IMR-90 (cell line): ENCODE results near the gene CELSR1. TPM values are rescaled to one million over a fixed set of nuclear protein-coding genes. Genes with fewer than 3 reads are reported as not detected.

Experiments
- ATAC-seq: fragments of 200-7000 bp; cut with Tn5 transposase; 2 replicates; pipeline ENCODE4 v1.9.1; 2020; ENCODE audit warnings: low read depth, mild to moderate bottlenecking, moderate library complexity
- BruUV-seq: library from RNA; stranded (reverse); fragments of 400-500 nt; replicated peaks from 2 replicates; lab custom pipeline; 2021; lab: Mats Ljungman, UMichigan
- CTCF ChIA-PET: fragments of 300-600 bp; formaldehyde crosslinking; extraction: SDS; loops from one replicate; lab custom pipeline; 2021; ENCODE audit warnings: antibody characterized with exemption; lab: Yijun Ruan, JAX
- POLR2A ChIA-PET: fragments of 300-600 bp; sonication (Branson Sonifier 250); formaldehyde crosslinking; loops from one replicate; lab custom pipeline; 2022; ENCODE audit warnings: antibody characterized with exemption; ENCODE audit not compliant: unreplicated experiment; lab: Charles Lee
- DNase-seq: peaks from one replicate; pipeline ENCODE4 v3.0.0; 2013
- H2AFZ ChIP-seq: replicated peaks from 2 replicates; pipeline ENCODE3; 2013; ENCODE audit warnings: low read length, mild to moderate bottlenecking; ENCODE audit not compliant: poor library complexity
- H2AK5ac ChIP-seq: 2 replicates; pipeline ENCODE4 v1.6.1; 2013; ENCODE audit warnings: low read depth, low read length, inconsistent platforms
- H2AK9ac ChIP-seq: replicated peaks from 2 replicates; pipeline ENCODE3; 2013; ENCODE audit warnings: mild to moderate bottlenecking, low read depth, low read length, moderate library complexity; ENCODE audit not compliant: poor library complexity
- H2BK120ac ChIP-seq: 2 replicates; pipeline ENCODE4 v1.6.1; 2013; ENCODE audit warnings: low read depth, low read length, inconsistent platforms
- H2BK15ac ChIP-seq: 3 replicates; pipeline ENCODE4 v1.6.1; 2013; ENCODE audit warnings: low read depth, low read length, inconsistent platforms
- H2BK20ac ChIP-seq: 2 replicates; pipeline ENCODE4 v1.6.1; 2013; ENCODE audit warnings: low read depth, mild to moderate bottlenecking, inconsistent platforms, low read length, moderate library complexity
- H2BK5ac ChIP-seq: 2 replicates; pipeline ENCODE4 v1.6.1; 2013; ENCODE audit warnings: mild to moderate bottlenecking, low read depth, low read length, inconsistent platforms; ENCODE audit not compliant: poor library complexity, severe bottlenecking
- H3K14ac ChIP-seq: replicated peaks from 2 replicates; pipeline ENCODE4 v1.6.1; 2013; ENCODE audit warnings: low read depth, low read length, inconsistent platforms
- H3K18ac ChIP-seq: 2 replicates; pipeline ENCODE4 v1.6.1; 2013; ENCODE audit warnings: low read depth, low read length, control low read depth
- H3K23ac ChIP-seq: 2 replicates; pipeline ENCODE4 v1.6.1; 2013; ENCODE audit warnings: low read depth, low read length, inconsistent platforms
- H3K27ac ChIP-seq: 2 replicates; pipeline ENCODE4 v1.5.1; 2013; ENCODE audit warnings: mild to moderate bottlenecking, control low read depth, low read length; ENCODE audit not compliant: insufficient read depth
- H3K27me3 ChIP-seq: 2 replicates; pipeline ENCODE4 v1.6.1; 2013; ENCODE audit warnings: low read length; ENCODE audit not compliant: control insufficient read depth, insufficient read depth
- H3K36me3 ChIP-seq: 2 replicates; pipeline ENCODE4 v1.6.1; 2013; ENCODE audit warnings: low read length, mixed read lengths; ENCODE audit not compliant: control insufficient read depth, insufficient read depth
- H3K4ac ChIP-seq: 2 replicates; pipeline ENCODE4 v1.6.1; 2013; ENCODE audit warnings: low read depth, low read length, inconsistent platforms
- H3K4me1 ChIP-seq: 2 replicates; pipeline ENCODE4 v1.6.1; 2013; ENCODE audit warnings: low read length, mixed read lengths; ENCODE audit not compliant: control insufficient read depth, insufficient read depth
- H3K4me2 ChIP-seq: 2 replicates; pipeline ENCODE4 v1.6.1; 2013; ENCODE audit warnings: low read depth, mild to moderate bottlenecking, control low read depth, low read length, moderate library complexity
- H3K4me3 ChIP-seq: 2 replicates; pipeline ENCODE4 v1.5.1; 2013; ENCODE audit warnings: low read depth, mild to moderate bottlenecking, control low read depth, low read length, moderate library complexity; ENCODE audit not compliant: insufficient read depth
- H3K56ac ChIP-seq: 2 replicates; pipeline ENCODE4 v1.6.1; 2013; ENCODE audit warnings: low read length, inconsistent platforms; ENCODE audit not compliant: insufficient read depth; ENCODE audit errors: extremely low read depth
- H3K79me1 ChIP-seq, 2 experiments: 2 replicates each; pipeline ENCODE4 v1.6.1; 2013; ENCODE audit warnings: low read length in 2 of 2, inconsistent platforms in 1 of 2, low read depth in 1 of 2
- H3K9ac ChIP-seq: 2 replicates; pipeline ENCODE4 v1.6.1; 2013; ENCODE audit warnings: low read depth, low read length, control low read depth
- H3K9me1 ChIP-seq: 2 replicates; pipeline ENCODE4 v1.6.1; 2013; ENCODE audit warnings: low read length, inconsistent platforms; ENCODE audit not compliant: insufficient read depth
- H3K9me3 ChIP-seq: 2 replicates; pipeline ENCODE4 v1.6.1; 2013; ENCODE audit warnings: low read length; ENCODE audit not compliant: control insufficient read depth, insufficient read depth
- H4K20me1 ChIP-seq: 2 replicates; pipeline ENCODE4 v1.6.1; 2013; ENCODE audit warnings: low read length, inconsistent platforms; ENCODE audit not compliant: insufficient read depth
- H4K5ac ChIP-seq: 2 replicates; pipeline ENCODE4 v1.6.1; 2013; ENCODE audit warnings: mild to moderate bottlenecking, low read depth, low read length, control low read depth
- H4K8ac ChIP-seq, 2 experiments: 2 replicates each; pipeline ENCODE4 v1.6.1; 2013; ENCODE audit warnings: low read depth in 2 of 2, low read length in 2 of 2, control low read depth in 1 of 2, inconsistent platforms in 1 of 2
- H4K91ac ChIP-seq: 2 replicates; pipeline ENCODE4 v1.6.1; 2013; ENCODE audit warnings: low read depth, low read length, inconsistent platforms; ENCODE audit not compliant: insufficient read depth
- BHLHE40 ChIP-seq: fragments of 150-350 bp; IDR thresholded peaks from 2 replicates; pipeline ENCODE4 v1.6.1; 2016; ENCODE audit warnings: mild to moderate bottlenecking, low read depth, low read length
- CEBPB ChIP-seq: IDR thresholded peaks from 2 replicates; pipeline ENCODE4 v1.6.1; 2012; ENCODE audit warnings: low read depth, low read length, improper control_type of control experiment
- CHD1 ChIP-seq: IDR thresholded peaks from 2 replicates; pipeline ENCODE4 v1.6.1; 2012; ENCODE audit warnings: low read depth, low read length, improper control_type of control experiment
- CTCF ChIP-seq: conservative IDR thresholded peaks from 2 replicates; pipeline ENCODE4 v1.5.1; 2012; ENCODE audit warnings: mild to moderate bottlenecking, low read depth, low read length, improper control_type of control experiment
- ELK1 ChIP-seq: fragments of 150-350 bp; IDR thresholded peaks from 2 replicates; pipeline ENCODE4 v1.6.1; 2016; ENCODE audit warnings: low read depth, mild to moderate bottlenecking, low read length, moderate library complexity, borderline replicate concordance
- FOS ChIP-seq: fragments of 150-350 bp; IDR thresholded peaks from 2 replicates; pipeline ENCODE4 v1.6.1; 2016; ENCODE audit warnings: low read depth, low read length
- MAFK ChIP-seq: IDR thresholded peaks from 2 replicates; pipeline ENCODE4 v1.6.1; 2012; ENCODE audit warnings: low read depth, low read length, improper control_type of control experiment
- MAZ ChIP-seq: IDR thresholded peaks from 2 replicates; pipeline ENCODE4 v1.6.1; 2012; ENCODE audit warnings: low read depth, mild to moderate bottlenecking, low read length, improper control_type of control experiment, moderate library complexity, borderline replicate concordance
- MXI1 ChIP-seq: IDR thresholded peaks from 2 replicates; pipeline ENCODE4 v1.6.1; 2012; ENCODE audit warnings: low read depth, mild to moderate bottlenecking, low read length, moderate library complexity, borderline replicate concordance
- POLR2A ChIP-seq: IDR thresholded peaks from 2 replicates; pipeline ENCODE4 v1.6.1; 2012; ENCODE audit warnings: mild to moderate bottlenecking, low read depth, low read length
- RCOR1 ChIP-seq: IDR thresholded peaks from 2 replicates; pipeline ENCODE4 v1.6.1; 2012; ENCODE audit warnings: mild to moderate bottlenecking, low read length, improper control_type of control experiment; ENCODE audit not compliant: insufficient replicate concordance
- RFX5 ChIP-seq: IDR thresholded peaks from 2 replicates; pipeline ENCODE4 v1.8.0; 2012; ENCODE audit warnings: low read depth, mild to moderate bottlenecking, low read length, moderate library complexity
- SMC3 ChIP-seq: fragments of 150-350 bp; IDR thresholded peaks from 2 replicates; pipeline ENCODE4 v1.6.1; 2016; ENCODE audit warnings: low read depth, mild to moderate bottlenecking, antibody characterized with exemption, low read length, moderate library complexity
- WGBS, 2 experiments: methylation state at CpG; one replicate each; pipeline versions ENCODE4 v1.1.5 to v1.1.7; 2013; ENCODE audit warnings: missing lambda C conversion rate in 2 of 2; ENCODE audit not compliant: insufficient read length in 1 of 2; ENCODE audit errors: extremely low coverage in 2 of 2; 5-methylcytosine and 5-hydroxymethylcytosine counted together
- dilution Hi-C: fragments of 300-500 bp; cut with HindIII; formaldehyde crosslinking; loops from one replicate; pipeline ENCODE4 v1.14.3; 2018; ENCODE audit warnings: low sequenced_read_pairs; ENCODE audit not compliant: unreplicated experiment
- in situ Hi-C: fragments of 300-500 bp; cut with MboI; formaldehyde crosslinking; loops from 3 replicates; pipeline ENCODE4 v1.14.3; 2019; ENCODE audit warnings: low sequenced_read_pairs, inconsistent platforms, mixed read lengths
- intact Hi-C: fragments of 100-400 bp; cut with micrococcal nuclease; formaldehyde crosslinking; loops from 2 replicates; pipeline ENCODE4 v1.10.0; 2022
- polyA plus RNA-seq, 3 experiments: library from polyadenylated mRNA; depleted of rRNA; stranded (reverse); fragments of >200 nt; gene quantifications; 2 replicates each; pipeline ENCODE4 v1.2.3, GENCODE V29; 2012; ENCODE audit warnings: low replicate concordance in 1 of 3
- total RNA-seq: library from RNA; depleted of rRNA; stranded (reverse); fragments of >200 nt; gene quantifications from 2 replicates; pipeline ENCODE4 v1.2.3, GENCODE V29; 2012
- TF ChIP-seq, protein P1 (sequence below): fragments of 150-350 bp; IDR thresholded peaks from 2 replicates; pipeline ENCODE4 v1.6.1; 2017; ENCODE audit warnings: mild to moderate bottlenecking, antibody characterized with exemption, low read length, low read depth

The CELSR1 gene
- total and polyA plus RNA-seq, 2 of the 4 experiments (the other 2 are of a cell fraction) = 0.36 to 0.82 TPM

GRCh38 chr22:46466255-46466676 is 71.2 kb downstream of the CELSR1 start:
- DNase-seq (no peak), ATAC-seq (no peak)
- Histone ChIP-seq H3K27ac (no peak overlapping the region), H3K9ac (no peak overlapping the region), H3K4me1 (no peaks in the 10 kb centered on the region), H3K9me1 (peaks cover 4% of the 10 kb centered on the region; the same call in 1 of the 2 replicates), H2AK9ac (no peak overlapping the region), H3K4me3 (no peak overlapping the region), H3K27me3 (peaks cover 3% of the 10 kb centered on the region), H3K79me1 (no peaks in the 10 kb centered on the region), H2BK120ac (no peak overlapping the region), H3K4me2 (no peak overlapping the region), H2AFZ (no peak overlapping the region), H3K14ac (no peak overlapping the region), H2AK5ac (no peak overlapping the region), H3K9me3 (no peaks in the 10 kb centered on the region), H4K5ac (no peak overlapping the region), H3K4ac (no peak overlapping the region), H2BK5ac (no peak overlapping the region), H4K8ac (no peak overlapping the region), H4K91ac (no peak overlapping the region), H2BK20ac (no peak overlapping the region), H2BK15ac (no peak overlapping the region), H3K56ac (no peak overlapping the region), H3K23ac (no peak overlapping the region), H4K20me1 (no peaks in the 10 kb centered on the region), H3K36me3 (no peaks in the 10 kb centered on the region), H3K18ac (no peak overlapping the region)
- no TSS peak for BruUV-seq
- dilution Hi-C loops (no loop called here), intact Hi-C loops (no loop called here), in situ Hi-C loops (no loop called here)
- POLR2A ChIA-PET = no interaction called here
- 63% methylated on average over 7 of the region's 10 CpGs; no CpG with 5 or more reads in 1 of the 2 experiments for WGBS, 2 experiments
- CTCF ChIA-PET = no interaction called here
- TF ChIP-seq CTCF = no peak
- no peak for TF ChIP-seq RCOR1
- TF ChIP-seq, protein P1, sequence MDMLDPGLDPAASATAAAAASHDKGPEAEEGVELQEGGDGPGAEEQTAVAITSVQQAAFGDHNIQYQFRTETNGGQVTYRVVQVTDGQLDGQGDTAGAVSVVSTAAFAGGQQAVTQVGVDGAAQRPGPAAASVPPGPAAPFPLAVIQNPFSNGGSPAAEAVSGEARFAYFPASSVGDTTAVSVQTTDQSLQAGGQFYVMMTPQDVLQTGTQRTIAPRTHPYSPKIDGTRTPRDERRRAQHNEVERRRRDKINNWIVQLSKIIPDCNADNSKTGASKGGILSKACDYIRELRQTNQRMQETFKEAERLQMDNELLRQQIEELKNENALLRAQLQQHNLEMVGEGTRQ = no peak
- TF ChIP-seq SMC3 = no peak
- no peak for TF ChIP-seq MAFK
- no peak for TF ChIP-seq POLR2A
- TF ChIP-seq MAZ = no peak
- no peak for TF ChIP-seq CEBPB
- no peak for TF ChIP-seq MXI1
- TF ChIP-seq RFX5 = no peak
- no peak for TF ChIP-seq BHLHE40
- TF ChIP-seq FOS = no peak
- TF ChIP-seq CHD1 = no peak
- no peak for TF ChIP-seq ELK1
